PFSK-1 (cell line): Measurements from ENCODE around the gene KCNQ1.

Experiments
- FOXP2 ChIP-seq: optimal IDR thresholded peaks from 2 replicates; pipeline ENCODE3; 2011; ENCODE audit warnings: borderline replicate concordance, control low read depth, inconsistent platforms; ENCODE audit not compliant: insufficient read depth; ENCODE audit errors: extremely low read length, extremely low read depth
- POLR2AphosphoS5 ChIP-seq: IDR thresholded peaks from 2 replicates; pipeline ENCODE4 v1.6.1; 2012; ENCODE audit warnings: low read depth, mild to moderate bottlenecking, control low read depth, low read length, moderate library complexity
- REST ChIP-seq, 2 experiments: IDR thresholded peaks; 2 replicates each; pipeline versions ENCODE4 v1.6.1 to v1.8.0; 2011 to 2012; ENCODE audit warnings: low read depth in 2 of 2, low read length in 2 of 2, control low read depth in 1 of 2, inconsistent platforms in 1 of 2, mild to moderate bottlenecking in 1 of 2, moderate library complexity in 1 of 2; ENCODE audit not compliant: insufficient read depth in 1 of 2
- SIN3A ChIP-seq: IDR thresholded peaks from 2 replicates; pipeline ENCODE4 v1.6.1; 2012; ENCODE audit warnings: mild to moderate bottlenecking, low read length, moderate library complexity, borderline replicate concordance; ENCODE audit not compliant: insufficient read depth
- TAF1 ChIP-seq: IDR thresholded peaks from 2 replicates; pipeline ENCODE4 v1.6.1; 2012; ENCODE audit warnings: low read length, control low read depth, borderline replicate concordance; ENCODE audit not compliant: insufficient read depth

The KCNQ1 gene

GRCh38 chr11:2480874-2481220, 36.0 kb downstream of the KCNQ1 start:
- TF ChIP-seq TAF1 (no peak), FOXP2 (no peak)

- TF ChIP-seq FOXP2 (no peak), POLR2AphosphoS5 (no peak), TAF1 (no peak), REST (IDR thresholded peaks at IDR 0.05; ENCODE audit: insufficient read depth in 1 of 2, low read depth in 2 of 2, low read length in 2 of 2) (no peak), SIN3A (no peak)
Observed at GRCh38 chr11:2481253-2481652, 36.4 kb downstream of the KCNQ1 start.

GRCh38 chr11:2482204-2482603, 37.4 kb downstream of the KCNQ1 start:
- TF ChIP-seq SIN3A, result no peak
- no peak for TF ChIP-seq TAF1
- TF ChIP-seq FOXP2, result no peak
- TF ChIP-seq POLR2AphosphoS5, result no peak
- no peak for TF ChIP-seq REST (IDR thresholded peaks at IDR 0.05; ENCODE audit: insufficient read depth in 1 of 2, low read depth in 2 of 2, low read length in 2 of 2)

- TF ChIP-seq REST (IDR thresholded peaks at IDR 0.05; ENCODE audit: insufficient read depth in 1 of 2, low read depth in 2 of 2, low read length in 2 of 2) (no peak), TAF1 (no peak), SIN3A (no peak), POLR2AphosphoS5 (no peak), FOXP2 (no peak)
Observed at GRCh38 chr11:2482745-2483144, 37.9 kb downstream of the KCNQ1 start.

GRCh38 chr11:2483426-2483825, 38.6 kb downstream of the KCNQ1 start:
- TF ChIP-seq SIN3A (no peak), FOXP2 (no peak)

- TF ChIP-seq SIN3A (no peak), REST (IDR thresholded peaks at IDR 0.05; ENCODE audit: insufficient read depth in 1 of 2, low read depth in 2 of 2, low read length in 2 of 2) (no peak), TAF1 (no peak), FOXP2 (no peak), POLR2AphosphoS5 (no peak)
Observed at GRCh38 chr11:2484576-2485125, 39.8 kb downstream of the KCNQ1 start.
